Muscle of back (tissue), 13 donors: Measurements from ENCODE around the gene KLRK1. TPM values are rescaled to one million over a fixed set of nuclear protein-coding genes. Genes with fewer than 3 reads are reported as not detected.
A peak's percentile ranks its signal among the peaks of the same experiment; 100 is the strongest.
"Not testable (repeated sequence)": the region's sequence is repeated elsewhere in the genome, so short reads cannot be mapped to it uniquely, and the experiment has no call there.

Source experiments
- DNase-seq, 3 donors: peaks; one replicate each; pipeline versions ENCODE4 v3.0.0 to v3.0.0-alpha.2; 2013
- long read RNA-seq, 9 donors: transcript quantifications; one replicate each; lab custom pipeline, GENCODE V29; 2026
- polyA plus RNA-seq, 10 donors: library from polyadenylated mRNA; unstranded; fragments of 120-200 nt; gene quantifications; one replicate each; pipeline ENCODE4 v1.2.1, GENCODE V29; 2013; ENCODE audit not compliant: insufficient read length in 10 of 10

The KLRK1 gene
- 1 to 10 TPM in 2 of 10 donors, under 1 TPM in 8; 0.20 to 2.0 (median 0.45) TPM for polyA plus RNA-seq
- long read RNA-seq, donor 1, partial matches to known transcripts, result 0 of 1 reads
- long read RNA-seq, donor 1, other reads (novel, unspliced or antisense), result 0 of 1 reads
- long read RNA-seq, donor 2, result 0 reads
- long read RNA-seq, donor 3, result 0 reads
- long read RNA-seq, donor 4, result 0 reads
- long read RNA-seq, donor 5, result 0 reads
- long read RNA-seq, donor 6, result 0 reads
- long read RNA-seq, donor 7, result 0 reads
- long read RNA-seq, donor 8, result 0 reads
- long read RNA-seq, donor 9, result 0 reads

DNA sequence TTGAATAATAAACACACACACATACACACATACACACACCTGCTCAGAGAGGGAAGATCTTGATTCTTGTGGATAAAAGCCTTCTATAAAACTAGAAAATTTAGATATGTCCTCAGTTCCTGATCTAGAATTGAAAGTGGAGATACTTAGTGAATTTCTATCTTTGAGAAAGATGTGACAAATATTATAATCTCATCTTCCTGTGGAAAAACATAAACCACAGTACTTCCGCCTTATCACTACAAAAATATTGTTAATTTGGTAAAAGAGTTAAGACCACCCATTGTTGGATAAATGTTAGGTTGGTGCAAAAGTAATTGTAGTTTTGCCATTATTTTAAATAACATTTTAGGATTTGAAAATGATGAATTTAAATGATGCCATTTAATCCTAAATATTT is at the start of gene KLRK1:
Gene KLRK1 (minus strand): TSS at position 138 of the 400 bp plus-strand sequence. CDS start 1,231 bp downstream, outside the sequence.
- DNase-seq, result no peak

DNA sequence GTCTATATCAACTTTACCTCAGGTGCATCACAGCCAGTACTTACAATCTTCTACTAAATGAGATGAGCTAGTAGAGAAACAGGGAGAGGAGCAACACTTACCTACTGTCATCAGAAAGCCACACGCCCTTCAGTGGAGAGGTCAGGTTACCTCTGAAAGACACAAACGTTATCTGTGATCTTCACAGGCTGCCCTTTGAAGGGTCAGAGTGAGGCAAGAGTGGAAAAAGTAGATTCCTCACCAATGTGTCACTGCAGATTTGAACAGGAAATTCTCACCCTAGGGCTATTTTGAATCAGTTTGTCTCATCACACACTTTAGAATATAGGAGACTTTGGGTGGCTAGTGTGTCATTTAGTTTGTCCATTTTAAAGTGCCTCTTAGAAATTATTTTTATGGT is 47.8 kb upstream of the KLRK1 start:
- not testable (repeated sequence) for DNase-seq

DNA sequence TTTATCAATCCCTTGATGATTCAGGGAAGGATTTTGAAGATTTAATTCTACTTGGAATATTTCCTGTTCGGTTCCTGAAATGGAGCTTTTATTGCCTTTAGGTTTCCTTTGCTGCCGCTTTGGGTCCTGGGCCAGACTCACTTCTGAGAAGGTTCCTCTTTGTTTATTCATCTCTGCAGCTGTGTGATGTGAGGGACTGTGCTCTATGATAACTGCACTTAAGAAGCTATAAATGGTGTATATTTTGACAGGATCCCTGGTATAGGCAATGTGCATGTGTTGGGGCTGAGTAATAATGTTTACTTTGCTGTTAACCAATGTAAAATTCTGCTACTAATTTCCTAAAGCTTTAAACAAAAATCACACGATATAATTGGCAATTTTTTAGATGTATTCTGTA is 46.0 kb upstream of the KLRK1 start, which contains the start of gene KLRC2:
Gene KLRC2 (minus strand): TSS at position 195 of the 400 bp plus-strand sequence. CDS start 24 bp downstream, at position 171.
- peak in 1 of 3 donors; percentile 13 for DNase-seq

DNA sequence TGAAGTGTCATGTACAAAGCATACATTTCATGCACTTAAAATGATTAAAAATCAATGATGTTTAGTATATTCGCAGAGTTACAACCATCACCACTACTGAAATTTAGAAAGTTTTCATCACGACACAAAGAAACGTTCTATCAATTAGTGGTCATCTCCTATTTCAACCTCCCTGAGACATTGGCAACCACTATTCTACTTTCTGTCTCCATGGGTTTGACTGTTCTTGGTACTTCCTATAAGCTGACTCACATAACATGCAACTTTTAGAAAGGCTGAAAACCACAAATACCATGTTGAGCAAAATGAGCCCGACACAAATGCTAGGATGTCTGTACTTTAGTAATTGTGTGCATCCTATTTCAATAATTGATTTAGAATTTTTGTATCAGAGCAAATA is 40.8 kb upstream of the KLRK1 start:
- not testable (repeated sequence) for DNase-seq

DNA sequence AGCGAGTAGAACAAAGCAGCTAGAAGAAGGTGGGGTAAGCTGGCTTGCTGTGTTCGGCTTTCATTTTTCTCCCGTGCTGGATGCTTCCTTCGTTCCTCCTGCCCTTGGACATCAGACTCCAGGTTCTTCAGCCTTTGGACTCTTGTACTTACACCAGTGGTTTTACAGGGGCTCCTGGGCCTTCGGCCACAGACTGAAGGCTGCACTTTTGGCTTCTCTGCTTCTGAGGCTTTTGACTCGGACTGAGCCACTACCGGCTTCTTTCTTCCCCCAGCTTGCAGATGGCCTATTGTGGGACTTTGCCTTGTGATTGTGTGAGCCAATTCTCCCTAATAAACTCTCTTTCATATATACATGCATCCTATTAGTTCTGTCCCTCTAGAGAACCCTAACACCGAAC is 36.1 kb upstream of the KLRK1 start:
- DNase-seq, result not testable (repeated sequence)

DNA sequence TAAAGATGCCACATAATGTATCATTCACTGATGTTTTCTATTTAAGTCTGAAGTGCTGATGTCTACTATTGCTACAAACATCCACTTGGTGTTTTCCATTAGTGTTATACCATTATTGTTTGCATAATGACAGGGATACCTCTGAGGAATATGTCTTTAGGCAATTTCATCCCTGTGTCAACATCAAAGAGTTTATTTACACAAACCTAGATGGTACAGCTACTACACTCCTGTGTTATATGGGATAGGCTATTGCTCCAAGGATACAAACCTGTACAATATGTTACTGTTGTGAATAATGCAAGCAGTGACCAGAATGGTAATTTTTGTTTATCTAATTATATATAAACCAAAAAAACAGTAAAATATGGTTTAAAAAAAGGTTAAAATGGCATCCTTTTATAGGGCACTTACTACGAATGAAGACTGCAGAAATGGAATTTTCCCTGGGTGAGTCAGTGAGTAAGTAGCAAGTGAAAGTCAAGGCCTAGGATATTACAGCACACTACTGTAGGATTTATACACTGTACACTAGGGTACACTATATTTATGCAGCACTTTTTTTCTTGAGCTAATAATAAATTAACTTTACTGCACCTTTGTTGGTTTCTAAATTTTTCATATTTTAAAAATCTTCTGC is 34.5 kb upstream of the KLRK1 start:
- DNase-seq, result not testable (repeated sequence)

DNA sequence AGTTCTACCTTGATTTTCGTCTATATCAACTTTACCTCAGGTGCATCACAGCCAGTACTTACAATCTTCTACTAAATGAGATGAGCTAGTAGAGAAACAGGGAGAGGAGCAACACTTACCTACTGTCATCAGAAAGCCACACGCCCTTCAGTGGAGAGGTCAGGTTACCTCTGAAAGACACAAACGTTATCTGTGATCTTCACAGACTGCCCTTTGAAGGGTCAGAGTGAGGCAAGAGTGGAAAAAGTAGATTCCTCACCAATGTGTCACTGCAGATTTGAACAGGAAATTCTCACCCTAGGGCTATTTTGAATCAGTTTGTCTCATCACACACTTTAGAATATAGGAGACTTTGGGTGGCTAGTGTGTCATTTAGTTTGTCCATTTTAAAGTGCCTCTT is 32.3 kb upstream of the KLRK1 start:
- not testable (repeated sequence) for DNase-seq

DNA sequence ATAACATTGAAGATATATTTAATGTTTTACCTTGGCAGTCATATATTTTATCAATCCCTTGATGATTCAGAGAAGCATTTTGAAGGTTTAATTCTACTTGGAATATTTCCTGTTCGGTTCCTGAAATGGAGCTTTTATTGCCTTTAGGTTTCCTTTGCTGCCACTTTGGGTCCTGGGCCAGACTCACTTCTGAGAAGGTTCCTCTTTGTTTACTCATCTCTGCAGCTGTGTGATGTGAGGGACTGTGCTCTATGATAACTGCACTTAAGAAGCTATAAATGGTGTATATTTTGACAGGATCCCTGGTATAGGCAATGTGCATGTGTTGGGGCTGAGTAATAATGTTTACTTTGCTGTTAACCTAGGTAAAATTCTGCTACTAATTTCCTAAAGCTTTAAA is 30.5 kb upstream of the KLRK1 start, which contains the start of gene KLRC3:
Gene KLRC3 (minus strand): TSS at position 262 of the 400 bp plus-strand sequence. CDS start 45 bp downstream, at position 217.
- not testable (repeated sequence) for DNase-seq

DNA sequence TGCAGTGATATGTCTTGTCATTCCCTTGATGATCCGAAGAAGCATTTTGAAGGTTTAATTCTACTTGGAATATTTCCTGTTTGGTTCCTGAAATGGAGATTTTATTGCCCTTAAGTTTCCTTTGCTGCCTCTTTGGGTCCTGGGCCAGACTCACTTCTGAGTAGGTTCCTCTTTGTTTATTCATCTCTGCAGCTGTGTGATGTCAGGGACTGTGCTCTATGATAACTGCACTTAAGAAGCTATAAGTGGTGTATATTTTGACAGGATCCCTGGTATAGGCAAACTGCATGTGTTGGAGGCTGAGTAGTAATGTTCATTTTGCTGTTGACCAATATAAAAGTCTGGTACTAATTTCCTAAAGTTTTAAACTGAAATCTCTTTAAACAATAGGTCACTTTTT is 19.6 kb upstream of the KLRK1 start, which contains the start of gene KLRC4:
Gene KLRC4 (minus strand): TSS at position 366 of the 400 bp plus-strand sequence. CDS start 182 bp downstream, at position 184.
- peak in 1 of 3 donors; percentile 21 for DNase-seq

DNA sequence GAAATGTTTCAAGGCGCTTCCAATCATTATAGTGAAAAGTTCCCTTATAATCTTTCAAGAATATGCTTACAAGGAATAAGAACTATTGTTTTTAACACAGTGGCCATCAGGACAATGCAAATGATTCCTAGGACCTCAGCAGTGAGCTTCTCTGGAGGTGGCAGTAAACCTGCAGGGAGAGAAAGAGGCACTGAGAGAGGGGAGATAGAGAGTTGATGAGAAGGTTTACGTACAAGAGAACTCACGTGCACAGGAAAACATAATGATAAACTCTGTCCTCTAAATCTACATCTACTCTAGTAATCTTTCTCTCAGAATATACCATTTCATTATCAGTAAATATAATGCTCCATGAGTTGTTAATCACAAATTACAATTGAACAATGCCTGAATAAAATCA is 19.0 kb upstream of the KLRK1 start:
- DNase-seq, result no peak

DNA sequence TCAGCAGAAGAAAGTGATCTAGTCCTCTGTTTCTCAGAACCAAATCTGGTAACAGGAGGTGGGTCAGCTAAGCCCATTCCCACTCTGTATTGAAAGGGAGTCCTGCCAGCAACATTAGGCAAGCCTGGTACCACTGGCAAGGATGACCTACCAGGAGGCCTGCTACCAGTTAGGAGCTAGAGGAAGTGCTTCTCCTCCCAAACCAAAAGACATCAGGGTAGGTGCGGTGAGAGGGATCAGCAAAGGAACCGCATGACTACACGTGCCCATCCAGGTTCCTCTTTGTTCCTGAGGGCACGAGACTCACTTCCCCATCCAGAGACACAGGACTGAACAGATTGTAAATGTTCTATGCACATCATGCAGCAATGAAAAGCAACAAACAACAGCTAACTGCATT is 16.9 kb upstream of the KLRK1 start:
- DNase-seq, result peak in 1 of 3 donors; percentile 30

DNA sequence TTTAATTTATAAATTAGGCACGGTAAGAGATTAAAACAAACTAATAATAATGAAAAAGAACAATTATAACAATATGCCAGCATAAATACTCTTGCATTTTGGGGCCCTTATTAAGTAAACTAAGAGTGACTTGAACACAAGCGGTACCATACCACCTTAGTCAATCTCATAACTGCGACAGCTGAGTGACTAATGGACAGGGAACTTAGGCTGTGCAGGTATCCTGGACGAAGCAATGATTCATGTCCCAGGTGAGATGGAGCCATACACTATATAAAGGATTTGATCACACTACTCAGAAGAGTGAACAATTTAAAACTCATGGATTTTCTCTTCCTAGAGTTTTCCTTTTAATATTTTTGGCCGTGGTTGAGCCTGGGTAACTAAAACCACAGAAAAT is 15.5 kb upstream of the KLRK1 start:
- no peak for DNase-seq

DNA sequence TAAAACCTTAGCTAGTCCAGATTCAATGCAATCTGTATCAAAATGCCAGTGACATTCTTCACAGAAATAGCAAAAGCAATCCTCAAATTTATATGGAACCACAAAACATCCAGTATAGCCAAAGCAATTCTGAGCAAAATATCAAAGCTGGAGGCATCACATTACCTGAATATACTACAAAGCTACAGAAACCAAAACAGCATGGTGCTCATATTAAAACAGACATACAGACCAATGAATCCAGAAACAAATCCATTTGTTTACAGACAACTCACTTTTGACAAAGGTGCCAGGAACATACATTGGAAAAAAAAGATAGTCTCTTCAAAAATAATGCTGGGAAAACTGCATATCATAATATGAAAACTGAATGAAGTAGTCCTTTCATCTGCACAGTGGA is 15.0 kb upstream of the KLRK1 start:
- no peak for DNase-seq

DNA sequence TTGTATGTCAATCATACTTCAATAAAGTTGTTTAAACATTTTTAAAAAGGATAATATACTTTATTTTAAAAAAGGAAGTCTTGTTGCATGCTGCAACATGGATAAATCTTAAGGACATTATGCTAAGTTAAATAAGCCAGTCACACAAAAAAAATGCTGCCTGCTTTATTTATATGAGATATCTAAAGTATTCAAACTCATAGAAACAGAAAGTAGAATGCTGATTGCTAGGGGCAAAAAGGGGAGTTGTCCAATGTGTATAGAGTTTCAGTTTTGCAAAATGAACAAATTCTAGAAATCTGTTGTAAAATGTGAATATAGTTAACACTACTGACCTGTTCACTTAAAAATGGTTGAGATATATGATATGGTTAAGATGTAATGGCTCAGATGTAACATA is 11.0 kb upstream of the KLRK1 start:
- no peak for DNase-seq

DNA sequence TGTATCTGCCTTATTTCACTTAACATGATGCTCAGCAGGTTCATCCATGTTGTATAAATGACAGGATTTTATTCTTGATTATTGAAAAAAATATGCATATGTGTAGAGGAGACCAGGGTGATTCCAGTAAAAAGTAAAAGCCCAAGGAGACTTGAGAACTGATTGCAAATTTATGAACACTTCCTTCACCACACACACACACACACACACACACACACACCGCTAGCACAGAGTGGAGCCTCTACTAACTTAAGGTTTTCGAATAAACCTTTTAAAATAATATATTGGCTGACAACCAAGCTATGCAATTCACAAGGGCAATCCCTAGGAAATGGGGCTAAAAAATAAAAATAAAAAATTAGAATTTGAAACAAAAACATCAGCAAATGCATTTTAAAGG is 8.3 kb upstream of the KLRK1 start:
- DNase-seq, result no peak

DNA sequence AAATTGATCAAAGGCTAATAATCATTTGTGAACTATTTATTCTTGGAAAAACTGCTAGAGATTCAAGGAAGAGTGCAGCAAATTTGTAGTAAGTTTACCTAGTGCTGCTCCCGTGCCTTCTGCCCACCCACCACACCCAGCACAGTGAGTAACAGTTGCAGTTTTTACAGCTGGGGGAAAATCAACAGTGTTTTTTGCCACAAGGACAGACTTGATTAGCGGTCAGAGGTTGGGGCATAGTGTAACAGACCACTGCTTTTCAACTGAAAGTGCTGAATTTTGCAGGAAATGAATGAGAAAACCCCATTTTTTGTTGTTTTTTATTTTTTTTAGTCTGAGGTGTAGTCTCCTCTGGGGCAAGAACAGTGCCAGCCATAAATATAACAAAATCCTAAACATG is 7.5 kb upstream of the KLRK1 start:
- DNase-seq, result no peak

DNA sequence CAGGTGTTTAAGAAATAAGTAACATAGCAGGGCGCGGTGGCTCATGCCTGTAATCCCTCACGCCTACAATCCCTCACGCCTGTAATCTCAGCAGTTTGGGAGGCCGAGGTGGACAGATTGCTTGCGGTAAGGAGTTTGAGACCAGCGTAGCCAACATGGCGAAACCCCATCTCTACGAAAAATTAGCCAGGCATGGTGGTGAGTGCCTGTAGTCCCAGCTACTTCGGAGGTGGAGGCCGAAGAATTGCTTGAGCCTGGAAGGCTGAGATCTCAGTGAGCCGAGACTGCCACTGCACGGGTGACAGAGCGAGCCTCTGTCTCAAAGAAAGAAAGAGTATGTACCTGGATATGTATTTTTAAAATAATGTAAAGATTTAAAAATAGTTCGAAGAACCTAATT is 6.3 kb upstream of the KLRK1 start:
- DNase-seq, result not testable (repeated sequence)

DNA sequence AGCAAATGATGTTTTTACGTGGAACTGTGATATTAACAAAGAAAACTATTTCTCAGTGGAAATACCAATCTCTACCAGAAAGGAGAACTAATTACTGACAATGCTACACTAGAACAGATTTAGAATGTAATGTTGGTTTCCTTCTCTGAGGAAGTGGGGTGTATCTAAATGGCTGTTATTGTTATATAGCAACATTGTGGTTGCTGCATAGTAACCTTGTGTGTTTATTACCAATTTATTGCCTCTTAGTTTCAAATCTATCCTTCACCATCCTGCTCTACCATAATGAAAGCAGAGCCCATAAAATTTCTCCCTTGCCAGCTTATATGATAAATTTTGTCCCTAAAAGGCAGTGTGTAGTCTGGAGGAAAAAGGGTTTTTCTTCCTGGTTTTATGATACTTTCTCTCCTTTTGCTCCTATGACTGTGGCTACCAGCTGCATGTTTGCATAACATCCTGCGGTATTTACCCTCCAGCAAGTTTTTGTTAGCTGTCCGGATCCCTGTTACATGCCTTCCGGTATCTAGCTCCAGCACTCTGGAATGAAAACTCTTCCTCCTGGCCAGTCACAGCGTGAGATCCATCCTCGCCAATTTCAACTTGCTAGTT is 5.7 kb upstream of the KLRK1 start:
- peak; percentile 11 to 36 (median 28) for DNase-seq

DNA sequence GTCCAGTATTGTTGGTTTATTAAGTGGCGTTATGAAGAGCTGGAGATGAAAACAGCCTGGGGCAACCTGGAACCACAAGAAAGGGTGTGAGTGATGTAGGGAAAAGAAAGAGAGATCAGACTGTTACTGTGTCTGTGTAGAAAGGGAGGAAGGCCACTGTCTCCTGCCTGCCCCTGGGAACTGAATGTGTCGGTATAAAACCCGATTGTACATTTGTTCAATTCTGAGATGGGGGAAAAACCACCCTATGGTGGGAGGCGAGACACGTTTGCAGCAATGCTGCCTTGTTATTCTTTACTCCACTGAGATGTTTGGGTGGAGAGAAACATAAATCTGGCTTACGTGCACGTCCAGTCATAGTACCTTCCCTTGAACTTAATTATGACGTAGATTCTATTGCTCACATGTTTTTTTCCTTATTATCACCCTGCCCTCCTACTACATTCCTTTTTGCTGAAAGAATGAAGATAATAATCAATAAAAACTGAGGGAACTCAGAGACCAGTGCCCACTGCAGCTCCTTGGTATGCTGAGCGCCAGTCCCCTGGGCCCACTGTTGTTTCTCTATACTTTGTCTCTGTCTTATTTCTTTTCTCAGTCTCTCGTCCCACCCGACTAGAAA is 4.8 kb upstream of the KLRK1 start:
- not testable (repeated sequence) for DNase-seq

DNA sequence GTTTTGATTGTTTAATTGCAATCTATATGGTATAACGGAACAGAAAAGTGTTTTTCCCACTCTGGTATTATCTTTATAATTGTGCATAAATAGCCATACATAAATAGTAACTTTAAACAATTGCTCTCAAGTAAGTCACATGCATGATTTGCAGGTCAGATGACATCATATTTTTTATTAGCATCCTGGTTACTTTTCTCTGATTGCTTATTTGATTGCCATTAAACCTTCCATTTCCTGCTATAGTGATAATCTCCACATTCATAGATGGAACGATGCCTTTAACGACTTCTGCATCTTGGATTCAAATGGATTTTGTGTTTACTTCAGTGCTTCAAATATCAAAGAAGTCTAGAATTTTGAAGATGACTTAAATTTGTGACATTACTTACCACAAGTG is 3.5 kb upstream of the KLRK1 start:
- DNase-seq, result no peak

DNA sequence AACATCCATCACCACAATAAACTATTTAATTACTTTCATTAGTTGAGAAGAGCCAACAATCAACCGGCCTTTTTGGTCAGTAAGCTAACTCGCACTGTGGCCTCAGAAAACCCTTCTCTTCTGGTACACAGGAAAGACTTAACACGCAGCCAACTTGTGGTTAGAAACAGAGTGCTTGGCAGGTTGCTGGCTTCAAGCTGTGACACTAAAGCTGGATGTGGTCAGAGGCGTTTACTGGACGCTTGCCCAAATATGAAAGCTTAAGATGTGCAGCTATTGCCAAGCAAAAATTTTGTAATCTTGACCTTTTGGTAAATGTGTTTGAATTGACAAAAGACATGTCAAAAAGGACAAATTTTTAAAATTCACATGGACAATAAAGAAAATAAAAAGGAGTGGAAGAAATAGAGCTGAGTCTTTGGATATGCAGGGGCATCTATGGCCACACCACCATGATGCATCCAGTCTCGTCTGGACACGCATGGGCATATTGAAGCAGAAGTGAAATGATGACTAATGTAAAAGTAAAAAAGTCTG is 2.6 kb upstream of the KLRK1 start:
- peak; percentile 16 to 20 (median 19) for DNase-seq

DNA sequence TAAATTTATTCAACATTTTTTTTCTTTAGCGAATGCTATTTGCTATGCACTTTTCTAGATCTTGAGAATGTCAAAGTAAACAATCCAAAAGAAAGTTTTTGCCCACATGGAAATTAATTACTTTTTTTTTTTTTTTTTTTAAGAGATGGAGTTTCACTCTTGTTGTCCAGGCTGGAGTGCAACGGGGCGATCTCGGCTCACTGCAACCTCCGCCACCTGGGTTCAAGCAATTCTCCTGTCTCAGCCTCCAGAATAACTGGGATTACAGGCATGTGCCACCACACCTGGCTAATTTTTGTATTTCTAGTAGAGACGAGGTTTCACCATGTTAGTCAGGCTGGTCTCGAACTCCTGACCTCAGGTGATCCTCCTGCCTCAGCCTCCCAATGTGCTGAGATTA is 1.1 kb upstream of the KLRK1 start:
- not testable (repeated sequence) for DNase-seq
